AG04449 (cell line): Measurements from ENCODE around the gene VPS33A.
A peak's percentile ranks its signal among the peaks of the same experiment; 100 is the strongest.

Source experiments
- CTCF ChIA-PET: fragments of 350-600 bp; formaldehyde crosslinking; extraction: SDS; loops from one replicate; lab custom pipeline; 2021; ENCODE audit warnings: antibody characterized with exemption; lab: Yijun Ruan, JAX
- POLR2A ChIA-PET: fragments of 400-600, 350-600 bp; formaldehyde crosslinking; extraction: SDS; loops from one replicate; lab custom pipeline; 2020; ENCODE audit warnings: antibody characterized with exemption, inconsistent platforms; lab: Yijun Ruan, JAX
- DNase-seq: peaks from one replicate; pipeline ENCODE4 v3.0.0-alpha.2; 2010; ENCODE audit warnings: low read depth, low spot score
- H3K4me3 ChIP-seq: 2 replicates; pipeline ENCODE4 v1.5.1; 2011; ENCODE audit warnings: low read depth, mild to moderate bottlenecking, control low read depth, low read length
- CTCF ChIP-seq: IDR thresholded peaks from one replicate; pipeline ENCODE4 v1.5.1; 2011; ENCODE audit warnings: mild to moderate bottlenecking, moderate library complexity, low read length, control low read depth, inconsistent platforms; ENCODE audit not compliant: insufficient read depth; ENCODE audit errors: missing control alignments

VPS33A gene

DNA sequence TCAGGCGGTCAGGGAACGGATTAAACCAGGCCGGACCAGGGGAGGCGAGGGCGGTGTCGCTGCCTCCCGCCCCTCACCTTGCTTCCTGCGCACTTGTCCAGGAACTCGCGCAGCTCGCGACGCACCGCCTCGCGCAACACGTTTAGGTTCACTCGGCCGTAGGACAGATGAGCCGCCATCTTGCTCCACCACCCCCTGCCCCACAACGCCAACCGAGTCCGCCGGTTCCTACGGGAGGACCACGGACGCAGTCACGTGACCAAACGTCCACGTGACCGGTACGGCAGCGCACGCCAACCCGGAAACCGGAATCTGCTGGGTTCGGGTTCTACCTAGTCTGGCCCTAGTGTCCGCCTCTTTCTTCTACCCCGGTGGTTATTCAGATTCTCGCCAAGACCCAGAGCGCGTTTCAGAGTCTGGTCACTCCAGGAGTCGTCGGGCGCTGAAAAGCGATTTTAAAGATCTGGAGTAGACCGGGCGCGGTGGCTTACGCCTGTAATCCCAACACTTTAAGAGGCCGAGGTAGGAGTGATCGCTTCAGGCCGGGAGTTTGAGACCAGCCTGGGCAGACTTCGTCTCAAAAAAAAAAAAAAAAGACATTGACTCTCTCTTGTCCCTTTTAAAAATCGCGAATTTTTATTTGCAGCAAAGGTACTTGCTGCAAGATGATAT is at the start of gene VPS33A:
VPS33A (minus strand) TSS at position 265 of the 672 bp plus-strand sequence; CDS start at position 179, 86 bp downstream.
- ChIA-PET POLR2A (interaction anchor here (0.9 kb wide), 1 partner anchor 16 kb away, joined by 4 read pairs; no protein-coding TSS in a partner anchor), CTCF (interaction anchor here (0.9 kb wide), 1 partner anchor 51 kb away, joined by 3 read pairs; no protein-coding TSS in a partner anchor)
- H3K4me3 ChIP-seq = peak within 1 kb of the TSS; percentile 99
- peak; percentile 92 for DNase-seq
- no peak for TF ChIP-seq CTCF

GRCh38 chr12:122312926-122313325 is 46.6 kb upstream of the VPS33A start:
- POLR2A ChIA-PET = no interaction called here
- TF ChIP-seq CTCF = no peak
- CTCF ChIA-PET = interaction anchor here (1.6 to 1.9 kb wide), 2 partner anchors 23 to 42 kb away, joined by 7 read pairs; no protein-coding TSS in a partner anchor
- DNase-seq = no peak
- no peak overlapping the region for H3K4me3 ChIP-seq

- CTCF ChIA-PET = interaction anchor here (1.6 to 1.9 kb wide), 2 partner anchors 24 to 44 kb away, joined by 7 read pairs; no protein-coding TSS in a partner anchor
- DNase-seq = no peak
- TF ChIP-seq CTCF = no peak
- POLR2A ChIA-PET = no interaction called here
- no peak overlapping the region for H3K4me3 ChIP-seq
Observed at GRCh38 chr12:122311696-122312095, 45.4 kb upstream of the VPS33A start.

- POLR2A ChIA-PET = no interaction called here
- no peak for TF ChIP-seq CTCF
- H3K4me3 ChIP-seq = no peak overlapping the region
- CTCF ChIA-PET = no interaction called here
- no peak for DNase-seq
Observed at GRCh38 chr12:122310626-122311333, 44.5 kb upstream of the VPS33A start.

DNA sequence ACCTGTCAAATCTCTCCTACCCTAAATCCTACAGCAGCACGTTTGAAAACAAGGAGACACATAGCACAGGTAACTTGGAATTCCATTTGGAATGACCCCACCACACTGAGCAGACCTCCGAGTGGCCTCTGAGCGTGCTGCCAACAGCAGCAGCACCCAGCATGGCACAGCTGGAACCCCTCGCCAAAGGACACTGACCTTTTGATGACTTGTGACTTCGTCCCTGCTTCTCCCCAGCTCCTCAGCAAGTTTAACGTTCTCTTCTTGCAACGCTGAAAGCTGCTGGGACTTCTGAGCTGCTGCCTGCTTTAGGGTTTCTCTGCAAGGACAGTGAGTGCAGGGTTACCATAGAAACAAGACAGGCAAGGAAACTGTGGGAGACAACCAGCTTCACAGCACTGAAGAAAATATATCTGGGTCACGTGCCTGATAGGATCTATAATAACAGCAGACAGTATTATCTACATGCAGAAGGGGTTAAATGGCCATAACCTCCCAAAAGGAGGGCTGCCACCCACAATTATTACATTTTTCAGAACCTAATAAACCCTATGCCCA is 43.3 kb upstream of the VPS33A start:
- ChIA-PET CTCF (interaction anchor here (1.0 to 2.1 kb wide), 5 partner anchors 9 to 61 kb away, joined by 3 to 6 read pairs (median 3); no protein-coding TSS in a partner anchor), POLR2A (interaction anchor here (1.0 kb wide), 1 partner anchor 9 kb away, joined by 3 read pairs; no protein-coding TSS in a partner anchor)
- H3K4me3 ChIP-seq = no peak overlapping the region
- no peak for TF ChIP-seq CTCF
- DNase-seq = no peak
